Sciatic nerve (tissue), 2 donors: ENCODE data around the gene LRPAP1. TPM values are rescaled to one million over a fixed set of nuclear protein-coding genes. Genes with fewer than 3 reads are reported as not detected.
A peak's percentile ranks its signal among the peaks of the same experiment; 100 is the strongest.
"Not testable (repeated sequence)": the region's sequence is repeated elsewhere in the genome, so short reads cannot be mapped to it uniquely, and the experiment has no call there.

Experiments used
- ATAC-seq: fragments of 200-7000 bp; cut with Tn5 transposase; one replicate; pipeline ENCODE4 v1.9.1; 2020; ENCODE audit warnings: mild to moderate bottlenecking, moderate library complexity
- DNase-seq: peaks from one replicate; pipeline ENCODE4 v3.0.0-alpha.2; 2020; ENCODE audit warnings: low spot score
- intact Hi-C: fragments of 100-400 bp; cut with DNase I; formaldehyde crosslinking; loops from one replicate; pipeline ENCODE4 v1.14.2; 2022
- total RNA-seq: library from RNA; stranded (reverse); fragmentation: NEBNext Ultra II Directional; extraction: Animal tissue kit (Norgen Biotek cat#: 25700); gene quantifications from one replicate; pipeline ENCODE4 v1.2.1, GENCODE V29; 2021
- donor health status: DM: no; HTN: no; CAD: no.
- donor health status: DM: no; HTN: no; CAD: no.

LRPAP1 gene
- 105 TPM for total RNA-seq

- intact Hi-C loops, result no loop called here
- DNase-seq, result peak; percentile 96
- ATAC-seq, result peak; percentile 98
Observed at GRCh38 chr4:3531879-3532750, at the start of gene LRPAP1. Gene LRPAP1 (minus strand): TSS chr4:3532422. CDS start chr4:3532412, 10 bp downstream.

GRCh38 chr4:3581334-3582090, 49.3 kb upstream of the LRPAP1 start:
- ATAC-seq, intact Hi-C loops: not testable (repeated sequence)
- peak; percentile 35 for DNase-seq

GRCh38 chr4:3580859-3581258, 48.6 kb upstream of the LRPAP1 start:
- DNase-seq, result peak; percentile 14
- ATAC-seq, intact Hi-C loops: not testable (repeated sequence)

- DNase-seq, result not testable (repeated sequence)
Observed at GRCh38 chr4:3578527-3579144, 46.4 kb upstream of the LRPAP1 start.

GRCh38 chr4:3578052-3578451, 45.8 kb upstream of the LRPAP1 start:
- DNase-seq, intact Hi-C loops, ATAC-seq: not testable (repeated sequence)

More at GRCh38 chr4:3578527-3579144, 46.4 kb upstream of the LRPAP1 start:
- ATAC-seq, intact Hi-C loops: not testable (repeated sequence)

- DNase-seq, result peak; percentile 12
- intact Hi-C loops, result not testable (repeated sequence)
Observed at GRCh38 chr4:3577208-3577892, 45.1 kb upstream of the LRPAP1 start.

GRCh38 chr4:3576533-3577207, 44.4 kb upstream of the LRPAP1 start:
- intact Hi-C loops, ATAC-seq: not testable (repeated sequence)
- DNase-seq, result peak; percentile 50

More at GRCh38 chr4:3577208-3577892, 45.1 kb upstream of the LRPAP1 start:
- ATAC-seq, result not testable (repeated sequence)

GRCh38 chr4:3575426-3576369, 43.5 kb upstream of the LRPAP1 start:
- intact Hi-C loops, ATAC-seq: not testable (repeated sequence)
- DNase-seq, result peak; percentile 47

- ATAC-seq, DNase-seq: not testable (repeated sequence)
Observed at GRCh38 chr4:3574865-3575264, 42.6 kb upstream of the LRPAP1 start.

GRCh38 chr4:3574346-3574745, 42.1 kb upstream of the LRPAP1 start:
- intact Hi-C loops, ATAC-seq: not testable (repeated sequence)
- peak; percentile 38 for DNase-seq

More at GRCh38 chr4:3574865-3575264, 42.6 kb upstream of the LRPAP1 start:
- intact Hi-C loops, result not testable (repeated sequence)

- DNase-seq, result peak; percentile 49
- intact Hi-C loops, result no loop called here
- ATAC-seq, result no peak
Observed at GRCh38 chr4:3573131-3573530, 40.9 kb upstream of the LRPAP1 start.

GRCh38 chr4:3572363-3572762, 40.1 kb upstream of the LRPAP1 start:
- no peak for ATAC-seq
- intact Hi-C loops, result no loop called here
- DNase-seq, result peak; percentile 42

GRCh38 chr4:3571921-3572320, 39.7 kb upstream of the LRPAP1 start:
- ATAC-seq (no peak), DNase-seq (peak; percentile 12)
- intact Hi-C loops, result no loop called here

GRCh38 chr4:3570923-3571322, 38.7 kb upstream of the LRPAP1 start:
- peak; percentile 31 for DNase-seq
- ATAC-seq, intact Hi-C loops: not testable (repeated sequence)

GRCh38 chr4:3569611-3570010, 37.4 kb upstream of the LRPAP1 start:
- intact Hi-C loops, result not testable (repeated sequence)
- peak; percentile 17 for DNase-seq

GRCh38 chr4:3566701-3567100, 34.5 kb upstream of the LRPAP1 start:
- peak; percentile 15 for DNase-seq
- ATAC-seq, intact Hi-C loops: not testable (repeated sequence)

More at GRCh38 chr4:3569611-3570010, 37.4 kb upstream of the LRPAP1 start:
- not testable (repeated sequence) for ATAC-seq

GRCh38 chr4:3566301-3566700, 34.1 kb upstream of the LRPAP1 start:
- intact Hi-C loops, ATAC-seq: not testable (repeated sequence)

More at GRCh38 chr4:3566301-3566700, 34.1 kb upstream of the LRPAP1 start:
- not testable (repeated sequence) for DNase-seq
